GM21619 (cell line): ENCODE data around the gene PLVAP.

Source experiments
- ATAC-seq: cut with Tn5 transposase; IDR thresholded peaks from one replicate; pipeline ENCODE4 v1.9.1; 2021; ENCODE audit not compliant: unreplicated experiment

PLVAP gene

DNA sequence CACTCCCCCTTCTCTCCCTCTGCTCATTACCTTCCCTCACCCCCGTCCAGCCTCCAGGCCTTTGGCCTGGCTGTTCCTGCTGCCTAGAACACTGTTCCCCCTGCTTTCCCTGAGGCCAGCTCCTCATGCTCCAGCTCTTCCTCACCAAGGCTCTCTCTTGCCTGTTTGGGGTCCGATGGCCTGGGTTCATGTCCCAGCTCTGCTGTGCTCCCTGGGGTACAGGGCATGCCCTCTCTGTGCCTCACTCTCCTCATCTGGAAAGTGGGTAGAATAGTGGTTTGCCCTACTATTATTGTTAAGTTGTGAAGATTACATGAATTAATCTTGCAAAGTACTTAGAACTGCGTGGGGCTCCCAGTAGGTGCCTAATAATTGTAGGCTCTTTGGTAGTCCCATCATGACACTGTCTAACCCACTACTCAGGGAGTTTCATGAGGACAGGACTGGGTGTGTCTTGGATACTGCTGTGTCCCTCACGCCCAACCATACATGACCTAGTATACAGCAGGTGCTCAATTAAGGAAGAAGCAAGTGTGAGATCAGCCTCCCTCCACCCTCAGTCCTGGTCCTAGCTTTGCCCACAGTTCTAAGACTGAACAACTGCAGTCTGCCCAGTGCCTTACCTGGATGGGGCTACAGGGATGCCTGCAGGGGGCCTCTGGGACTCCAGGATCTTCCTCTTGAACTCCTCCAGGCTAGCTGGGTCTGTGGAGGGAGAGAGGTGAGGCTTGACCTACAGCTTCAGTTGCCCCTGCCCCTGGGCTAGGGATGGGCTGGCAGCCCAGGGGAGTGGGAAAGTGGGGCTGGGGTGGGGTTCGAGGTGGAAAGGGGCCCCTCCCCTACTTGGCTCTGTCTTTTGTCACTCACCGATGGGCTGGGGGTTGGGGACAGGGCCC lies 17.0 kb downstream of the PLVAP start:
- no peak for ATAC-seq

DNA sequence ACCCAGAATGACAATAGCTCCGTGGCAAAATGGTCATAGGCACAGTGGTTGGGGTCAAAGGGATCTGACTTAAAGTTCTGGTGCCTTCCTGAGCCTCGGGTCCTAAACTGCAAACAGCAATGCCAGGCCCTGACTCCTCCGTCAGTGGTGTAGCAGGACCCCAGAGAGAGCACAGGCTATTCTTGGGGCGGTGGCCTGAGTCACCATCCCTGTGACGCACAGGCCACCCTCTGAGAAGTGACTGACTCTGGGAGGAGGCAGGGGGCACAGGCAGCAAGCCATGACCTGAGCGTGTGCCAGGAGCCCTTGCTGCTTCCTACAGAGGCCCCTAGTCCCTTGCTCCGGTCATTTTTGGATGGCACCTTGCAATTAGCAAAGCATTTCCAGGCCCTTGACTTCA lies 18.7 kb downstream of the PLVAP start:
- no peak for ATAC-seq

DNA sequence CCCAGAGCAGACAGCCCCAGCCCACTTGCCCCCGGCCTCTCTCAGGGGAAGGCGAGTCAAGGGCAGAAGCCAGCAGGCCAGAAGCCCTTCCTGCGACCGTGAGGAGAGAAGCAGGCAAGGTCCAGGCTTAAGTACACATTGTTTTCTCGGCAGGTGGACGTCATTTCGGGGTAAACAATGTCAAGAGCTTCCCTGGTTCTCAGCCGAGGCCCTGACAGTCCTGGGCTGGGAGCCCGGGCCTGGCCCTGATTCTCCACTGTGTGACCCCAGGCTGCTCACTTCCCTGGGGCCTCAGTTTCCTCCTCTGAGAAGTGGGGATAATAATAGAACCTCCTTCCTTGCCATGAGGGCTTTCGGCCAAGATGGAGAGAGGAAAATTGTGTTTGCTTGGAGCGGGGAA lies 19.4 kb downstream of the PLVAP start:
- no peak for ATAC-seq

DNA sequence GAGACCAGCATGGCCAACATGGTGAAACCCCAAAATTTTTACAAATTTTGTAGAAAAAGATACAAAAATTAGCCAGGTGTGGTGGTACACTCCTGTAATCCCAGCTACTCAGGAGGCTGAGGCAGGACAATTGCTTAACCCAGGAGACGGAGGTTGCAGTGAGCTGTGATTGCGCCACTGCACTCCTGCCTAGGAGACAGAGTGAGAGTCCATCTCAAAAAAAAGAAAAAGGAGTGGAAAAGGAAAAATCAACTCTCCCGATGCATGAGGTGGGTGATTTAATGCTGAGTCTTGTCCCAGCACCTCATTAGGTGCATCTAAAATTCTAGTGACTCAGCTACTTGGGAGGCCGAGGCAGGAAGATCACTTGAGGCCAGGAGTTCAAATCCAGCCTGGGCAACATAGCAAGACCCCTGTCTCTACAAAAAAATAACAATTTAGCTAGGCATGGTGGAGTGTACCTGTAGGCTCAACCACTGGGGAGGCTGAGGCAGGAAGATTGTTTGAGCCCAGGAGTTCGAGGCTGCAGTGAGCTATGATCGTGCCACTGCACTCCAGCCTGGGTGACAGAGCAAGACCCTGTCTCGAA lies 20.0 kb downstream of the PLVAP start:
- ATAC-seq, result no peak

DNA sequence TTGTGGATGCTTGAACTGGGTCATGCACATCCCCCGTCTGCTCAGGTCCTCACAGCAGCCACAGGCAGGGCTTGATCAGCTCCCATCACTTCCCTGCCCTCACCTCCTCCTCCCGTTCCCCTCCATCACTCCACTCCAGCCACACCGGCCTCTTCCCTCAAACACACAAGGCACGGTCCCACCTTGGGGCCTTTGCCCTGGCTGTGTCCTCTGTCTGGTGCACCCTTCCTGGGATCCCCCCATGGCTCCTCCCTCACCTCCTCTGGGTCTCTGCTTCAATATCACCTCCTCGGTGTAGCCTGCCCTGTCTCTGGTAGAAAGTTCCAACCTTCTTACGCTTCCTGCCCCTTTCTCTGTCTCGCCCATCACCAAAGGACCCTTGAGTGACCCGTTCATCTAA lies 23.8 kb downstream of the PLVAP start:
- no peak for ATAC-seq

DNA sequence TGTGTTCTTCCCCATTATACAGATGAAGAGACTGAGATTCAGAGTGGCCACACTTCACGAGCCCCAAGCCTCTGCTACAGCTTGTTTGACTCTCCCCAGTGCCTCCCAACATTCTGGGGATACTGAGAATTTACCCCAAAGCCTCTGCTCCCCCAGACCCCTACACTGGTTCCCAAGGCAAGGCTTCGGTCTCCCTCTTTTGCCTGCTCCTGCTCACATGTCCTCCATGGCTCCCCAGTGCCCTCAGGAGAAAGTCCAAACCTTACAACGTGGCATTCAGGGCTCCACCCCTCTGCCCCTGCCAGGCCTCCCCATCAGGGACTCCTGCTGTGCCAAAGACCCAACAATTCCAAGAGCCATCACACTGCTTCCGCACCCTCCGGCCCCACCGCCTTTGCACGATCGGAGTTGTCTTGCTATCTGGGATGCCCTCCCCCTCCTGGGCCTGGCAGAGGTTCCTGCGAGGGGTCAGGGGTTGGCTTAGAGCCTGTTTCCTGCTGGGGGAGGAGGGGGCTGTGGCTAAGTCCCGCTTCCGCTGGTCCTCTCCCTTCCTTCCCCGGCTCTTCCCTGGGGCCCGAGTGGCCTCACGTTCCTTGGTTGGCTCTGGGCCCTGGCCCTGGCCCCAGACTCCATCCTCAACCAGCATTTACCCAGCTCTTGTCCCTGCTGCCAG lies 24.4 kb downstream of the PLVAP start:
- ATAC-seq, result no peak

DNA sequence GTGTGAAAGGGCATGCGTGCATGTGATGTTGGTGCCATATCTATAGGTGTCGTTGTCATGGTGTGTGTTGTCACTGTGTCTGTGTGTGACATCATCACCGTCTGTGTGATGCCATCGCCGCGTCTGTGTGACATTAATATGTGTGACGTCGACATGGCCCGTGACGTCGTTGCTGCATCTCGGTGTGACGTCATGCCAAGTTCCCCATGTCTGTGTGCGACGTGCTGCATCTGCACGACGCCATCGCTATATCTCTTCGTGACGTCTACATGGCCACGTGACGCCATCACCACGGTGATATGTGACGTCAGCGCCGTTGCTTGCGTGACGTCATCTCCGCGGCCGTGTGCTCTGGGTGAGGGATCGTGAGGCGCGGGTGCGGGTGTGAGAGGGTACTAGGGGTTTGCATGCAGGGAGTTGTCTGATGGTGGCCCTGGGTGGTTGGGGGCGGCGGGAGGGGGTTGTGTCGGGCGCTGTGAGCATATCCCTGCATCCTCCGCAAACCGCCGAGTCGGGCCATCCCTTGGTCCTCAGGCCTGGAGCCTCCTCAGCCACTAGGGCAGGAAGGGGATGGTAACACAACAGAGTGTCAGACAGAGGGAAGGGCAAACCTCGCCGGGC lies 25.2 kb downstream of the PLVAP start:
- ATAC-seq, result no peak

DNA sequence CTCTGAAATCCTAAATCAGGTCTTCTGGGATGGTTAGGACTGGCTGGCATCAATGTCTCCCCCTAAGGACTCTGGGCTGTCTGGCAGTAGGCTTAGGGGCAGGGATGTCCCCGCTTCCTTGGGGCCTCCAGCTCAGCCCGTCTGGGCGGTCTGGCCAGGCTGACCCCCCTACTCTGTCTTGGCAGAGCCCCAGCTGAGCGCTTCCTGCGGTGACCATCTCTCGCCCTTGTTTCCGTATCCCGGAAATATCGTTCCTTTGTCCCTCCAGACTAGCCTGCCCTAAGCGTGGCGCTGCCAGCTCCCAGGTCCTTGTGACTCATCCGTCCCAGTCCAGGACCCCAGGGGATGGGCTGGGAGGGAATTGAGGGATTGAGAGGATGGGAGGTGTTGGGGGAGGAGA lies 28.4 kb downstream of the PLVAP start:
- no peak for ATAC-seq

DNA sequence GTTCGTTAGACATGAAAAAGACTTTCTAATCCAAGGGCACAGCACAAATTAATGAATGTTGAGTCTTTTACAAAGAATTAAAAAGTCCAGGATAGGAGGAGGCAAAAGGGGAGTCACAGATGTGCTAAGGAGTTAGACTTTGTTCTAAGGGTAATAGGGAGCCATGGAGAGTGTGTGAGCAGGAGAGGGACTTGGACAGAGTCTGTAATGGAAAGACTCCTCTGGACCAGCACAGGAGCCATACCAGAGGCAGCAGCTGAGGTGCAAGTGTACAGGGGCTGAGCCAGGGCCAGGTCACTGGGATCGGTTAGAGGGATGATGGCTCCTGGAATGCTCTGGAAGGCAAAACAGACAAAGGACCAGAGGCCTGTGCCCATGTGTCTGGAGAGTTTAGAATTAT lies 29.3 kb downstream of the PLVAP start:
- no peak for ATAC-seq

DNA sequence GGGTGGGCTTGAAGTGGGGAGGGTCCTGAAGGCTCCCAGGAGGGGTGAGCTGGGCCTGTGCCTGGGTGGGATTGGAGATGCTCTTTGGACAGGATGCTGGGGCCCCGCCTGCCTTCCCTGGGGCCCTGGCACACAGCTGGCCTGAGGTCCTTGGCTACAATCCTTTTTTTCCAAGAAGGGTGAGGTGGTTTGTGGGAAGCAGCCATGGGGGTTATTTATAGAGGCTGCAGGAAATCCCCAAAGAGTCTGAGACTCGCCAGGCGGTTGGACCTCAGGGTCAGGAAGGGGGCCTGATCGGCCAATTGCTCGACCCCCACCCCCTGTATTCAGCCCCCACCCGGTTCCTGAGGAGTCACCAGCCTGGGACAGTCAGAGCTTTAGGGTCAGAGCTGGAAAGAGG lies 29.8 kb downstream of the PLVAP start:
- ATAC-seq, result no peak

DNA sequence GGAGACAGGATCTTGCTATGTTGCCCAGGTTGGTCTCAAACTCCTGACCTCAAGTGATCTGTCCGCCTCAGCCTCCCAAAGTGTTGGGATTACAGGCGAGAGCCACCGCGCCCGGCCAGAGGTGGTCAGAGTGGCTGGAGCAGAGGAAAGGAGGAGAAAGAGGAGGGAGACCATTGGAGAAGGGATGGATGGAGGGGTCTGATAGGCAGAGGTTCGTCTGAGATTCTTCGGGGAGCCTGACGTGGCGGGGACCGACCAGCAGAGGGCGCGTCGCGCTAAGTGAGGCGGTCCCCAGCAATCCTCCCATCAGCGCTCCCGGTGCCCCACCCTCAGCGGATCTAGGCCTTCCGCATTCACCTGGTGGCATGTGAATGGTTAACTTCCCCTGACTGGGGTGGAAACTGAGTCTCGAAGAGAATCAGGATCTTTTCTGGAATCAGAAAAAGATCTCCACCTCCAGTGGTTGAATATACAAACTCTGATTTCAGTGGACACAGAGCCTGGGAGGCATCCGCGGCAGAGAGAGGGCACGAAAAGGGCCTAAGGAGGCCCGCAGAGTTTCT lies 31.0 kb downstream of the PLVAP start:
- ATAC-seq, result no peak

DNA sequence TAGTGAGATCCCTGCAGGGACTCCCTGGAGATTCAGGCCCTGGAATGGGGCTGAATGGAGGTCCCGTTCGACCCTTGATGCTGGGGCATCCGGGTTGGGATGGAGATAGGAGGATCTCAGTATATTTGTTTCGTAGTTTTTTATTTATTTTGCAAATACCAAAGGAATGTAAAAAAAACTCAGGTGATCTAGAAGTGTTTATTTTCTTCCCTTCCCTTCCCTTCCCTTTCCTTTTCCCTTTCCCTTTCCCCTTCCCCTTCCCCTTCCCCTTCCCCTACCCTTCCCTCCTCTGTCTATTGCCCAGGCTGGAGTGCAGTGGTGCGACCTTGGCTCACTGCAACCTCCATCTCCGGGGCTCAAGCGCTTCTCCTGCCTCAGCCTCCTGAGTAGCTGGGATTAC lies 35.3 kb downstream of the PLVAP start:
- no peak for ATAC-seq

DNA sequence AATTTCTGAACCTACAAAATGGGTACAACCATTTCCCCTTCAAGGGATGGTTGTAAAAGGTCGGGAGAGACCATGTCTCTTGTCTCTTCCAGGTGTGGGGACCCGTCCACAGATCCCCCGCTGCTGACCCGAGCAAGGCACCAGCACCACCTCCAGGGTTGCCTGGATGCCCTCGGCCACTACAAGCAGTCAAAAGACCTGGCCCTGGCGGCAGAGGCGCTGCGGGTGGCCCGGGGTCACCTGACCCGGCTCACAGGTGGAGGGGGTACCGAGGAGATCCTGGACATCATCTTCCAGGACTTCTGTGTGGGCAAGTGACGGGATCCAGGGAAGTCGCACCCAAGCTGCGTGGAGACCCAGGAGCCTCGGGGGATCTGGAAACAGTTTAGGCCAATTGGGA lies 35.8 kb downstream of the PLVAP start:
- no peak for ATAC-seq

DNA sequence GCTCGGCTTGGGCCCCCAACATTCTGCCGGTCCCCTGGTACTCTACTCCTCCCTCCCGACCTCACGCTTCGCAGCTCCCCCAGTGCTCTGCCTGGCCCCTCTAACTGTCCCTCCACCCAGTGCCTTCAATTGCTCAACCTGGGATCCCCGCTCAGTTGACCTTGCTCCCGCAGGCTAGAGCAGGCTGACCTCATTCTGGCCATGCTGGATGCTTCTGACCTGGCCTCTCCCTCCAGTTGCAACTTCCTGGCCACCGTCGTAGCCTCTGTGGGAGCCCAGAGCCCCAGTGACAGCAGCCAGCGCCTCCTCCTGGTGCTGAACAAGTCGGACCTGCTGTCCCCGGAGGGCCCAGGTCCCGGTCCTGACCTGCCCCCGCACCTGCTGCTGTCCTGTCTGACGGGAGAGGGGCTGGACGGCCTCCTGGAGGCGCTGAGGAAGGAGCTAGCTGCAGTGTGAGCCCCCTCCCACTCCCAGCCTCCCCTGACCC lies 36.2 kb downstream of the PLVAP start:
- ATAC-seq, result no peak

DNA sequence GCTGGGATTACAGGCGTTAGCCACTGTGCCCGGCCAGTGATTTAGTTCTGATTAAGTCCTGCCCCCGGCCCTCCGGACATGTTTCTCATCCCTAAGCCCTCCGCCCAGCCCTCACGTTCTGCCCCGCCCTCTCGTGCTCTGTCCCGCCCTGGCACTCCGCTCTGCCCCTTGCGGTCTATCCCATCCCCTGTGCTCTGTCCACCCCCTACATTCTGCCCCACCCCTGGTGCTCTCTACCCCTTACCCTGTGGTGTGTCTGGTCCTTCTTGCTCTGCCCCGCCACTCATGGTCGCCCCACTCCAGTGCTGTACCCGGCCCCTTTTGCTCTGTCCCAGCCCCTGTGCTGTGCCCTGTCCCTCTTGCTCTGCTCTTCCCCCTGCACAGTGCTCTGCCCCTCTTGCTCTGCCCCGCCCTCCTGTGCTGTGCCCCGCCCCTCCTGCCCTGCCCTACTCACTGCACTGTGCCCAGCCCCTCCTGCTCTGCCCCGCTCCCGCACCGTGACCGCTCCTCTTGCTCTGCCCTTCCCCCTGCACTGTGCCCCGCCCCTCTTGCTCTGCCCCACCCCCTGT lies 36.8 kb downstream of the PLVAP start:
- ATAC-seq, result no peak

DNA sequence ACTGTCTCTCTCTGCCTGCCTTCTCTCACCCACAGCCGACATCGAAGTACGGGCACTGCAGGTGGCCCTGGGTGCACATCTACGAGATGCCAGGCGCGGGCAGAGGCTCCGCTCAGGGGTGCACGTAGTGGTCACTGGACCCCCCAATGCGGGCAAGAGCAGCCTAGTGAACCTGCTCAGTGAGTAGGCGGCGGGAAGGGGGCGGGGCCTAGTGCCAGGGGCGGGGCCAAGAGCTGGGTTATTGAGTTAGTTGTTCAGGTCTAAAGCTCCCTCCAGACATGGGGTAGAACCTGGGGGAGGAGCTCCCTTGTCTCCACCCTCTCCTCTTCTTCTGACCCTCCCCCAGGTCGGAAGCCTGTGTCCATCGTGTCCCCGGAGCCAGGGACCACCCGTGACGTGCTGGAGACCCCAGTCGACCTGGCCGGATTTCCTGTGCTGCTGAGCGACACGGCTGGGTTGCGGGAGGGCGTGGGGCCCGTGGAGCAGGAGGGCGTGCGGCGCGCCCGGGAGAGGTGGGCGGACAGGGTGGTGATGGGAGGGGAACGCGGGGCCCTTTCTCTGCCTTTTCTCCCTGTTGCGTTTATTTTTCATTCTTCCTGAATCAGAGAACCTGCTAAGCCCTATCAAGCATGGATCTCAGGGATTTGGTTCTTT lies 37.9 kb downstream of the PLVAP start:
- no peak for ATAC-seq

DNA sequence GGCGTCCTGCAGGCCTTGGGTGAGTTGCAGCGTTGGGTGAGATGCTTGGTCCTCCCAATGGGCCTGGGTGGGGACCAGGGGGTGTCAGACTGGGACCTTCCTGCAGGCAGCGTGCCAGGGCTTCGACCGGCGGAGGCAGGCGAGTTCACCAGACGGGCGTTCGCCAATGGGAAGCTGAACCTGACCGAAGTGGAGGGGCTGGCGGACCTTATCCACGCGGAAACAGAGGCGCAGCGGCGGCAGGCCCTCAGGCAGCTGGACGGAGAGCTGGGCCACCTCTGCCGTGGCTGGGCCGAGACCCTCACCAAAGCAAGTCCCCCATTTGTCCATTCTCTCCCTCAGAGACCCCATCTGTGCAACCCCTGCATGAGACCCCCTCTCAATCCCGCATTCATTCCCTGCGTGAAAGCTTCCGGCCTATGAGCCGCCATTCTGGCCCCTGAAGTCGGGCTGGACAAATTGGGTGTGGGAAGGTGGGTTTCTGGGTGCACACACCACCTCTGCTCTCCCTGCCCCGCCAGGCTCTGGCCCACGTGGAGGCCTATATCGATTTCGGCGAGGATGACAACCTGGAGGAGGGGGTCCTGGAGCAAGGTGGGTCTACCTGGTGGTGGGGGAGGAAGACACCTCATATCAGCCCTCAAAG lies 38.6 kb downstream of the PLVAP start:
- no peak for ATAC-seq

DNA sequence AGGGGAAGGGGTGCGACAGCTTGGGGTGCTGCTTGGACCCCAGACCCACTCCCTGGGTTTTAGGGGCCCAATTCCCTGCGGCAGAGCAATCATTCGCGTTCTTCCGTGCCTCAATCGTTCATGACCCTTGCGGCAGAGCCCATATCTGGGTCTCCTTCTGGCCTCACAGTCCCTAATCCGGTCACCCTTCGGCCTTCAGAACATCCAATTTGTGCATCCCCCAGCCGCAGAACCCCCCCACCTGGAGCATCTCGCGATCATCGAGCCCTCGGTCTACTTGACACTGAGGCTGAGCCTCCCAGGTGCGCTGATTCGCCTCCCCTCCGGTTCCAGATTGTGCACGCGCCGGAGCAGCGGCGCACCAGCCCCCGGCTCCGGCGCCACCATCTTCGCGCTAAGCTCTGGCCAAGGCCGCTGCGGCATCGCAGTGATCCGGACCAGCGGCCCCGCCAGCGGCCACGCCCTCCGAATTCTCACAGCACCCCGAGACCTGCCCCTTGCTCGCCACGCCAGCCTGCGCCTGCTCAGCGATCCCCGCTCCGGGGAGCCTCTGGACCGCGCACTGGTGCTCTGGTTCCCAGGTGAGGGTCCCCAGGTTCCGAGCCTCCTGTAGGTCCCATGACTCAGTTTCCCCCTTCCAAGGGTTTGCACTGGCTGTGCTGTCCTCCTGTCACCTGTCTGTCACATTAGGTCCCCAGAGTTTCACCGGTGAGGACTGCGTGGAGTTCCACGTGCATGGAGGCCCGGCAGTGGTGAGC lies 39.3 kb downstream of the PLVAP start:
- ATAC-seq, result no peak
